ENCODE measurements around the gene NDUFV3.

GRCh38 chr21:42939582-42940413 is 46.7 kb downstream of the NDUFV3 start:
- TF ChIP-seq, protein P1, sequence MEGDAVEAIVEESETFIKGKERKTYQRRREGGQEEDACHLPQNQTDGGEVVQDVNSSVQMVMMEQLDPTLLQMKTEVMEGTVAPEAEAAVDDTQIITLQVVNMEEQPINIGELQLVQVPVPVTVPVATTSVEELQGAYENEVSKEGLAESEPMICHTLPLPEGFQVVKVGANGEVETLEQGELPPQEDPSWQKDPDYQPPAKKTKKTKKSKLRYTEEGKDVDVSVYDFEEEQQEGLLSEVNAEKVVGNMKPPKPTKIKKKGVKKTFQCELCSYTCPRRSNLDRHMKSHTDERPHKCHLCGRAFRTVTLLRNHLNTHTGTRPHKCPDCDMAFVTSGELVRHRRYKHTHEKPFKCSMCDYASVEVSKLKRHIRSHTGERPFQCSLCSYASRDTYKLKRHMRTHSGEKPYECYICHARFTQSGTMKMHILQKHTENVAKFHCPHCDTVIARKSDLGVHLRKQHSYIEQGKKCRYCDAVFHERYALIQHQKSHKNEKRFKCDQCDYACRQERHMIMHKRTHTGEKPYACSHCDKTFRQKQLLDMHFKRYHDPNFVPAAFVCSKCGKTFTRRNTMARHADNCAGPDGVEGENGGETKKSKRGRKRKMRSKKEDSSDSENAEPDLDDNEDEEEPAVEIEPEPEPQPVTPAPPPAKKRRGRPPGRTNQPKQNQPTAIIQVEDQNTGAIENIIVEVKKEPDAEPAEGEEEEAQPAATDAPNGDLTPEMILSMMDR (IDR thresholded peaks at IDR 0.05) = no peak
- no peak for TF ChIP-seq POLR2A (IDR thresholded peaks at IDR 0.05)
